WI38 (cell line): ENCODE results near the gene PPP1R13B.
"Not testable (repeated sequence)": the region's sequence is repeated elsewhere in the genome, so short reads cannot be mapped to it uniquely, and the experiment has no call there.

Source experiments
- H3K4me3 ChIP-seq: 2 replicates; pipeline ENCODE4 v1.5.1; 2011; ENCODE audit warnings: low read depth, mild to moderate bottlenecking, control low read depth, low read length
- CTCF ChIP-seq: IDR thresholded peaks from 2 replicates; pipeline ENCODE4 v1.5.1; 2012; ENCODE audit warnings: low read depth, mild to moderate bottlenecking, control low read depth, low read length

Gene PPP1R13B

GRCh38 chr14:103890821-103891666, 43.7 kb upstream of the PPP1R13B start:
- no peak for TF ChIP-seq CTCF
- H3K4me3 ChIP-seq: no peak overlapping the region

- H3K4me3 ChIP-seq: no peak overlapping the region
- no peak for TF ChIP-seq CTCF
Measured at GRCh38 chr14:103890052-103890371, 42.6 kb upstream of the PPP1R13B start.

- no peak overlapping the region for H3K4me3 ChIP-seq
- no peak for TF ChIP-seq CTCF
Measured at GRCh38 chr14:103889313-103890051, 42.1 kb upstream of the PPP1R13B start.

GRCh38 chr14:103889002-103889312, 41.6 kb upstream of the PPP1R13B start:
- not testable (repeated sequence) for H3K4me3 ChIP-seq

- TF ChIP-seq CTCF: no peak
- no peak overlapping the region for H3K4me3 ChIP-seq
Measured at GRCh38 chr14:103887557-103888115, 40.3 kb upstream of the PPP1R13B start.

- TF ChIP-seq CTCF: no peak
- H3K4me3 ChIP-seq: no peak overlapping the region
Measured at GRCh38 chr14:103887170-103887501, 39.8 kb upstream of the PPP1R13B start.

- H3K4me3 ChIP-seq: no peak overlapping the region
- TF ChIP-seq CTCF: no peak
Measured at GRCh38 chr14:103886304-103887169, 39.2 kb upstream of the PPP1R13B start.
